ENCODE results near the gene ASCL1. TPM values are rescaled to one million over a fixed set of nuclear protein-coding genes. Genes with fewer than 3 reads are reported as not detected.
A peak's percentile ranks its signal among the peaks of the same experiment; 100 is the strongest.

Gene ASCL1
- total and polyA plus RNA-seq, 2 of the 13 experiments (the other 11 are each of a cell fraction or from before 2014, with no cell fraction given) = not detected

GRCh38 chr12:102917026-102917787 lies 40.3 kb upstream of the ASCL1 start, which contains the start of gene PAH (continued):
- TF ChIP-seq ZNF710 (CRISPR knock-in tag; IDR thresholded peaks at IDR 0.05; ENCODE audit: borderline replicate concordance) (peak; percentile 69; the same call in 1 of the 2 replicates), PAF1 (CRISPR knock-in tag; IDR thresholded peaks at IDR 0.05) (no peak), ZNF350 (CRISPR knock-in tag; IDR thresholded peaks at IDR 0.05; ENCODE audit: borderline replicate concordance, low read depth) (peak; percentile 94), ZNF598 (CRISPR knock-in tag; IDR thresholded peaks at IDR 0.05; ENCODE audit: borderline replicate concordance) (peak; percentile 78; the same call in 1 of the 2 replicates), ZNF790 (CRISPR knock-in tag; IDR thresholded peaks at IDR 0.05; ENCODE audit: borderline replicate concordance) (no peak), SOX13 (IDR thresholded peaks at IDR 0.05) (peak; percentile 56; the same call in 1 of the 2 replicates), SOX13 (CRISPR knock-in tag; conservative IDR thresholded peaks at IDR 0.05 in 1 of 2, IDR thresholded peaks at IDR 0.05 in 1 of 2) (peak in 1 of 2 experiments; percentile 77; a peak in 2 of 4 replicates), ZFYVE20 (CRISPR knock-in tag; IDR thresholded peaks at IDR 0.05; ENCODE audit: borderline replicate concordance, low read depth) (no peak), FOXK2 (IDR thresholded peaks at IDR 0.05) (no peak), CSRNP2 (CRISPR knock-in tag; conservative IDR thresholded peaks at IDR 0.05; ENCODE audit: low read depth) (no peak), ONECUT2 (CRISPR knock-in tag; IDR thresholded peaks at IDR 0.05) (no peak), KMT2B (CRISPR knock-in tag; IDR thresholded peaks at IDR 0.05) (peak; percentile 66; the same call in 1 of the 2 replicates), SMC3 (IDR thresholded peaks at IDR 0.05; ENCODE audit: low read length) (no peak), HNF1A (IDR thresholded peaks at IDR 0.05; ENCODE audit: low read depth) (peak; percentile 37; the same call in 1 of the 2 replicates), HNF1A (CRISPR knock-in tag; IDR thresholded peaks at IDR 0.05; ENCODE audit: borderline replicate concordance) (peak; percentile 85; the same call in 1 of the 2 replicates), LRRFIP1 (CRISPR knock-in tag; conservative IDR thresholded peaks at IDR 0.05) (no peak), ZBTB20 (CRISPR knock-in tag; IDR thresholded peaks at IDR 0.05; ENCODE audit: borderline replicate concordance, low read depth) (0 out of 2 replicates have a peak, but pooled peaks have one; percentile 38)

Measured in HepG2 (cell line).